IMR-90 (cell line): ENCODE measurements around the gene DEFB108B. TPM values are rescaled to one million over a fixed set of nuclear protein-coding genes. Genes with fewer than 3 reads are reported as not detected.
"Not testable (repeated sequence)": the region's sequence is repeated elsewhere in the genome, so short reads cannot be mapped to it uniquely, and the experiment has no call there.

ENCODE experiments used
- ATAC-seq: fragments of 200-7000 bp; cut with Tn5 transposase; 2 replicates; pipeline ENCODE4 v1.9.1; 2020; ENCODE audit warnings: low read depth, mild to moderate bottlenecking, moderate library complexity
- BruUV-seq: library from RNA; stranded (reverse); fragments of 400-500 nt; replicated peaks from 2 replicates; lab custom pipeline; 2021; lab: Mats Ljungman, UMichigan
- CTCF ChIA-PET: fragments of 300-600 bp; formaldehyde crosslinking; extraction: SDS; loops from one replicate; lab custom pipeline; 2021; ENCODE audit warnings: antibody characterized with exemption; lab: Yijun Ruan, JAX
- POLR2A ChIA-PET: fragments of 300-600 bp; sonication (Branson Sonifier 250); formaldehyde crosslinking; loops from one replicate; lab custom pipeline; 2022; ENCODE audit warnings: antibody characterized with exemption; ENCODE audit not compliant: unreplicated experiment; lab: Charles Lee
- DNase-seq: peaks from one replicate; pipeline ENCODE4 v3.0.0; 2013
- H2AFZ ChIP-seq: replicated peaks from 2 replicates; pipeline ENCODE3; 2013; ENCODE audit warnings: low read length, mild to moderate bottlenecking; ENCODE audit not compliant: poor library complexity
- H2AK5ac ChIP-seq: 2 replicates; pipeline ENCODE4 v1.6.1; 2013; ENCODE audit warnings: low read depth, low read length, inconsistent platforms
- H2AK9ac ChIP-seq: replicated peaks from 2 replicates; pipeline ENCODE3; 2013; ENCODE audit warnings: mild to moderate bottlenecking, low read depth, low read length, moderate library complexity; ENCODE audit not compliant: poor library complexity
- H2BK120ac ChIP-seq: 2 replicates; pipeline ENCODE4 v1.6.1; 2013; ENCODE audit warnings: low read depth, low read length, inconsistent platforms
- H2BK15ac ChIP-seq: 3 replicates; pipeline ENCODE4 v1.6.1; 2013; ENCODE audit warnings: low read depth, low read length, inconsistent platforms
- H2BK20ac ChIP-seq: 2 replicates; pipeline ENCODE4 v1.6.1; 2013; ENCODE audit warnings: low read depth, mild to moderate bottlenecking, inconsistent platforms, low read length, moderate library complexity
- H2BK5ac ChIP-seq: 2 replicates; pipeline ENCODE4 v1.6.1; 2013; ENCODE audit warnings: mild to moderate bottlenecking, low read depth, low read length, inconsistent platforms; ENCODE audit not compliant: poor library complexity, severe bottlenecking
- H3K14ac ChIP-seq: replicated peaks from 2 replicates; pipeline ENCODE4 v1.6.1; 2013; ENCODE audit warnings: low read depth, low read length, inconsistent platforms
- H3K18ac ChIP-seq: 2 replicates; pipeline ENCODE4 v1.6.1; 2013; ENCODE audit warnings: low read depth, low read length, control low read depth
- H3K23ac ChIP-seq: 2 replicates; pipeline ENCODE4 v1.6.1; 2013; ENCODE audit warnings: low read depth, low read length, inconsistent platforms
- H3K27ac ChIP-seq: 2 replicates; pipeline ENCODE4 v1.5.1; 2013; ENCODE audit warnings: mild to moderate bottlenecking, control low read depth, low read length; ENCODE audit not compliant: insufficient read depth
- H3K27me3 ChIP-seq: 2 replicates; pipeline ENCODE4 v1.6.1; 2013; ENCODE audit warnings: low read length; ENCODE audit not compliant: control insufficient read depth, insufficient read depth
- H3K36me3 ChIP-seq: 2 replicates; pipeline ENCODE4 v1.6.1; 2013; ENCODE audit warnings: low read length, mixed read lengths; ENCODE audit not compliant: control insufficient read depth, insufficient read depth
- H3K4ac ChIP-seq: 2 replicates; pipeline ENCODE4 v1.6.1; 2013; ENCODE audit warnings: low read depth, low read length, inconsistent platforms
- H3K4me1 ChIP-seq: 2 replicates; pipeline ENCODE4 v1.6.1; 2013; ENCODE audit warnings: low read length, mixed read lengths; ENCODE audit not compliant: control insufficient read depth, insufficient read depth
- H3K4me2 ChIP-seq: 2 replicates; pipeline ENCODE4 v1.6.1; 2013; ENCODE audit warnings: low read depth, mild to moderate bottlenecking, control low read depth, low read length, moderate library complexity
- H3K4me3 ChIP-seq: 2 replicates; pipeline ENCODE4 v1.5.1; 2013; ENCODE audit warnings: low read depth, mild to moderate bottlenecking, control low read depth, low read length, moderate library complexity; ENCODE audit not compliant: insufficient read depth
- H3K56ac ChIP-seq: 2 replicates; pipeline ENCODE4 v1.6.1; 2013; ENCODE audit warnings: low read length, inconsistent platforms; ENCODE audit not compliant: insufficient read depth; ENCODE audit errors: extremely low read depth
- H3K79me1 ChIP-seq, 2 experiments: 2 replicates each; pipeline ENCODE4 v1.6.1; 2013; ENCODE audit warnings: low read length in 2 of 2, inconsistent platforms in 1 of 2, low read depth in 1 of 2
- H3K9ac ChIP-seq: 2 replicates; pipeline ENCODE4 v1.6.1; 2013; ENCODE audit warnings: low read depth, low read length, control low read depth
- H3K9me1 ChIP-seq: 2 replicates; pipeline ENCODE4 v1.6.1; 2013; ENCODE audit warnings: low read length, inconsistent platforms; ENCODE audit not compliant: insufficient read depth
- H3K9me3 ChIP-seq: 2 replicates; pipeline ENCODE4 v1.6.1; 2013; ENCODE audit warnings: low read length; ENCODE audit not compliant: control insufficient read depth, insufficient read depth
- H4K20me1 ChIP-seq: 2 replicates; pipeline ENCODE4 v1.6.1; 2013; ENCODE audit warnings: low read length, inconsistent platforms; ENCODE audit not compliant: insufficient read depth
- H4K5ac ChIP-seq: 2 replicates; pipeline ENCODE4 v1.6.1; 2013; ENCODE audit warnings: mild to moderate bottlenecking, low read depth, low read length, control low read depth
- H4K8ac ChIP-seq, 2 experiments: 2 replicates each; pipeline ENCODE4 v1.6.1; 2013; ENCODE audit warnings: low read depth in 2 of 2, low read length in 2 of 2, control low read depth in 1 of 2, inconsistent platforms in 1 of 2
- H4K91ac ChIP-seq: 2 replicates; pipeline ENCODE4 v1.6.1; 2013; ENCODE audit warnings: low read depth, low read length, inconsistent platforms; ENCODE audit not compliant: insufficient read depth
- RAD21 ChIP-seq: IDR thresholded peaks from 2 replicates; pipeline ENCODE4 v1.6.1; 2012; ENCODE audit warnings: low read length, improper control_type of control experiment
- SMC3 ChIP-seq: fragments of 150-350 bp; IDR thresholded peaks from 2 replicates; pipeline ENCODE4 v1.6.1; 2016; ENCODE audit warnings: low read depth, mild to moderate bottlenecking, antibody characterized with exemption, low read length, moderate library complexity
- WGBS, 2 experiments: methylation state at CpG; one replicate each; pipeline versions ENCODE4 v1.1.5 to v1.1.7; 2013; ENCODE audit warnings: missing lambda C conversion rate in 2 of 2; ENCODE audit not compliant: insufficient read length in 1 of 2; ENCODE audit errors: extremely low coverage in 2 of 2; 5-methylcytosine and 5-hydroxymethylcytosine counted together
- dilution Hi-C: fragments of 300-500 bp; cut with HindIII; formaldehyde crosslinking; loops from one replicate; pipeline ENCODE4 v1.14.3; 2018; ENCODE audit warnings: low sequenced_read_pairs; ENCODE audit not compliant: unreplicated experiment
- in situ Hi-C: fragments of 300-500 bp; cut with MboI; formaldehyde crosslinking; loops from 3 replicates; pipeline ENCODE4 v1.14.3; 2019; ENCODE audit warnings: low sequenced_read_pairs, inconsistent platforms, mixed read lengths
- intact Hi-C: fragments of 100-400 bp; cut with micrococcal nuclease; formaldehyde crosslinking; loops from 2 replicates; pipeline ENCODE4 v1.10.0; 2022
- polyA plus RNA-seq, 3 experiments: library from polyadenylated mRNA; depleted of rRNA; stranded (reverse); fragments of >200 nt; gene quantifications; 2 replicates each; pipeline ENCODE4 v1.2.3, GENCODE V29; 2012; ENCODE audit warnings: low replicate concordance in 1 of 3
- total RNA-seq: library from RNA; depleted of rRNA; stranded (reverse); fragments of >200 nt; gene quantifications from 2 replicates; pipeline ENCODE4 v1.2.3, GENCODE V29; 2012
- TF ChIP-seq, protein P1 (sequence below): conservative IDR thresholded peaks from 2 replicates; pipeline ENCODE4 v1.5.1; 2012; ENCODE audit warnings: mild to moderate bottlenecking, low read depth, low read length, improper control_type of control experiment

DEFB108B gene
- total and polyA plus RNA-seq, 2 of the 4 experiments (the other 2 are of a cell fraction): not detected

DNA sequence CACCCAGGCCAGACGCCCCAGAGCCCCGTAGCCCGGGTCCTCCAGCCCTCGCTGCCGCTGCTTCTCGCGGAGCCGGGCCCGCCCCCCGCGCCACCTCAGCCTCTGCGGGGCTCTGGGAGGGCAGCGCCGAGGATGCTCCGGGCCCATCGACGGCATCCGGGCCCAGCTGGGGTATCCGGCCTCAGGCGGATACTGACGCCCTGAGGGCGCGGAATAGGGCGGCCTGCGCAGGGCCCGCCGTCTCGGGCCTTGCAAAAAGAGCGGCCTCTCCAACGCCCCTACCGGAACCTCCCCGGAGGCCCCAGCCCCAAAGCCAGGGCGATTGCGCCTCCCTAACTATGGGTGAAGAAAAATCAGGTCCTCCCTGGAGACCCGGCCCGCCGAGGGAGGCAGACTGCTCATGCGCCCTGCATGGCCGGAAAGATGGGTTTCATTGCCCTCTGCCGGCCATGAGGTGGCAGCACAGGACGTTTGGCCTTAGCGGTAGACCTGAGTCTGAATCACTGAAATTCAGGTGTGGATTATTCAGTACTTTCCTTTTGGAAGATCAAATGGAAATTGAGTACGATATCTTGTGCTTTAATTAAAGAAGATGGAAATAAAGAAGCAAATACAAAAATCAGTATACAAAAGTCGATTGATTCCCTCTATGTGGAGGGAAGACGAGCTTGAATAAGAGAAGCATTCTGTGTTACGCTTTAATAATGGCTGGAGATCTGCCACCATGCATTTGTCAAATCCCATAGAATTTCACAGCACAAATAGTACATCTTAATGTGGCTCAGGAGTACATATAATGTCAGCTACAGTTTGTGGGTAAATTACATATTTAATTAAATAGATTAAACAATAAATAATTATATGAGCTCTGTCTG, 19.3 kb upstream of the DEFB108B start:
- H3K4ac ChIP-seq, H3K27ac ChIP-seq, intact Hi-C loops, H3K36me3 ChIP-seq, H3K4me2 ChIP-seq, H2BK15ac ChIP-seq, CTCF ChIA-PET, H4K91ac ChIP-seq, H3K56ac ChIP-seq, H4K20me1 ChIP-seq, H2AK9ac ChIP-seq, H3K14ac ChIP-seq, H3K18ac ChIP-seq, dilution Hi-C loops, H2BK5ac ChIP-seq, H2BK20ac ChIP-seq, H3K9ac ChIP-seq, H4K5ac ChIP-seq, H3K23ac ChIP-seq, H3K4me1 ChIP-seq, H2AK5ac ChIP-seq, H2BK120ac ChIP-seq, H3K27me3 ChIP-seq, H3K79me1 ChIP-seq, H3K9me3 ChIP-seq, POLR2A ChIA-PET, H3K9me1 ChIP-seq, BruUV-seq, in situ Hi-C loops: not testable (repeated sequence)
- peak overlapping the region; percentile 84 for H2AFZ ChIP-seq
- ATAC-seq: peak; percentile 72
- peak; percentile 56 for DNase-seq
- peak overlapping the region; percentile 27 for H3K4me3 ChIP-seq
- peak overlapping the region in 1 of 2 experiments; percentile 31; a peak in 1 of 4 replicates for H4K8ac ChIP-seq
- 10% methylated on average over 2 of the region's 46 CpGs; no CpG with 5 or more reads in 1 of the 2 experiments for whole genome bisulfite sequencing, 2 experiments
- peak; percentile 64 for TF ChIP-seq RAD21
- peak; percentile 61 for TF ChIP-seq SMC3
- TF ChIP-seq, protein P1, sequence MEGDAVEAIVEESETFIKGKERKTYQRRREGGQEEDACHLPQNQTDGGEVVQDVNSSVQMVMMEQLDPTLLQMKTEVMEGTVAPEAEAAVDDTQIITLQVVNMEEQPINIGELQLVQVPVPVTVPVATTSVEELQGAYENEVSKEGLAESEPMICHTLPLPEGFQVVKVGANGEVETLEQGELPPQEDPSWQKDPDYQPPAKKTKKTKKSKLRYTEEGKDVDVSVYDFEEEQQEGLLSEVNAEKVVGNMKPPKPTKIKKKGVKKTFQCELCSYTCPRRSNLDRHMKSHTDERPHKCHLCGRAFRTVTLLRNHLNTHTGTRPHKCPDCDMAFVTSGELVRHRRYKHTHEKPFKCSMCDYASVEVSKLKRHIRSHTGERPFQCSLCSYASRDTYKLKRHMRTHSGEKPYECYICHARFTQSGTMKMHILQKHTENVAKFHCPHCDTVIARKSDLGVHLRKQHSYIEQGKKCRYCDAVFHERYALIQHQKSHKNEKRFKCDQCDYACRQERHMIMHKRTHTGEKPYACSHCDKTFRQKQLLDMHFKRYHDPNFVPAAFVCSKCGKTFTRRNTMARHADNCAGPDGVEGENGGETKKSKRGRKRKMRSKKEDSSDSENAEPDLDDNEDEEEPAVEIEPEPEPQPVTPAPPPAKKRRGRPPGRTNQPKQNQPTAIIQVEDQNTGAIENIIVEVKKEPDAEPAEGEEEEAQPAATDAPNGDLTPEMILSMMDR: peak; percentile 74

GRCh38 chr11:71821539-71821938, 11.5 kb upstream of the DEFB108B start:
- ATAC-seq, H3K23ac ChIP-seq, H2BK5ac ChIP-seq, H4K91ac ChIP-seq, in situ Hi-C loops, H3K4me3 ChIP-seq, H3K18ac ChIP-seq, H2BK15ac ChIP-seq, H3K56ac ChIP-seq, H2AFZ ChIP-seq, CTCF ChIA-PET, H3K79me1 ChIP-seq, H4K8ac ChIP-seq, H4K5ac ChIP-seq, H2BK120ac ChIP-seq, H3K27me3 ChIP-seq, H3K27ac ChIP-seq, DNase-seq, H2AK9ac ChIP-seq, H3K14ac ChIP-seq, H3K4me1 ChIP-seq, dilution Hi-C loops, H3K9me3 ChIP-seq, H3K9ac ChIP-seq, H2AK5ac ChIP-seq, H3K4ac ChIP-seq, BruUV-seq, intact Hi-C loops, H4K20me1 ChIP-seq, H3K4me2 ChIP-seq, POLR2A ChIA-PET, H3K36me3 ChIP-seq, H2BK20ac ChIP-seq, H3K9me1 ChIP-seq: not testable (repeated sequence)
- no CpG with 5 or more reads among the region's 1 CpG for WGBS, 2 experiments
